NCI-H2196 (cell line): Measurements from ENCODE around the gene PALLD.
"Not testable (repeated sequence)": the region's sequence is repeated elsewhere in the genome, so short reads cannot be mapped to it uniquely, and the experiment has no call there.

ENCODE experiments used
- DNase-seq: peaks from one replicate; lab custom pipeline; 2025; ENCODE audit not compliant: unreplicated experiment; lab: John Stamatoyannopoulos, UW

Gene PALLD

DNA sequence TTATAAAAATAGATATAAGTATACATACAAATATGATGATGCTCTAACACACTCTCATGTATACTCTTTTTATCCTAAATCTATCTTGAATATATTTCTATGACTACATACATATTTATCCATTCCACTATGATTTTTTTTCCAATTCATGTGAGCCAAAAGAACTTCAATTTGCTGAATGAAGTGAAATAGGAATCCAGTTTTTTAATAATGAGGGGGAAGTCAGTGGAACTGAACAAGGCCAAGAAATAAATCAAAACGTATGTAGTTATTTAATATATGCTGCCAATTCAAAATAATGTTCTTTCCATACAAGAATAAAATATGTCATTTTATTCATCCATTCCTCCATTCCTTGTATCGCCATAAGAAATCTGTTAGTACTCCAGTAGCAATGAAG lies 6.1 kb upstream of the PALLD start:
- no peak for DNase-seq

DNA sequence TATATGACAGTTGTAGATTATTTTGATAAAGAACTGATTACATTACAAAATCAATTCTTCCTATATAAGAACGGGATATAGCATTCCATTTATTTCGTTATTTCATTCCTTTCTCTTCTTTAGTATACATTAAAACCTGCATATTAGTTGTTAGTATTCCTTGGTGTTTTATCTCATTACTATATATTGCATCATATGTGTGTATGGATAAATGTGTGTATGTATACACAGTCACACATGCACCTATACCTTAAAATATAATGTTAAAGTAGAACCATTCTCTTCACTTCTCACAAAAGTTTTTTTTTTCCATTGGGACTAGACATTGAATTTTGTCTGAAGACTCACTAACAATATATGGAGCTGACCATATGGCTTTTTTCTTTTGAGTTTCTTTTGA lies 5.3 kb upstream of the PALLD start:
- no peak for DNase-seq

DNA sequence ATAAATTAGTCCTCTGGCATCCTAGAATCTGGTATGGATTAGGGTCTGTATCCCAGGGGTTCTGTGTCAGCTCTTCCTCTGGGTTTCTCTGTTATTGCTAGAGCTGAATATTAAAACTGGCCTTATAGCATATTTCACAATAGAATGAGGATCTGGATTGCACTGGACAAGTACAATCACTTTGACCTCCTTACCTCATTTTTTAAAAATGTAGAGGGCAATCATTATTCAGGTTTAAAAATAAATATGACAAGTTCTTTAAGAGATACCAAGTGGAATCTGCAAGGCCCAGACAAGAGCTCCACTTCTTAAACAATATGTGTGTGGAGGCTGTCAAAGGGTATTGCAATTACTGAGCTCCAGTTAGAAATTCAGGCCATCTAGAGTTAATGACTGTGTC lies 1.4 kb downstream of the PALLD start:
- DNase-seq = no peak

DNA sequence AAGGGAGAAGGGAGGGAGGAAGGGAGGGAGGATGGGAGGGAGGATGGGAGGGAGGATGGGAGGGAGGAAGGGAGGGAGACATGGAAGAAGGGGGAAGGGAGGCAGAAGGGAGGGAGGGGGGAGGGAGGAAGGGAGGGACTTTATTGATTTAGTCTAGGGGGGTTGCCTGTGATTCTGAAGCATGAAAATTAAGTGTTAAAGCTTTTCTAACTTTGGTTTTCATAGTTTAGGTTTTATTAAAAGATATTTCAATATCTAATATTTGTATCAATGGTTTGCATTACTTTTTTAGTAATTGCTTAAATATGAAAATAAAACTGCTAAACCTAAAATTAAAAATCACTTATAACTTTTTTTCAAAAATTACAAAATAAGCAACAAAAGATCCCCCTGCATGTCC lies 2.4 kb downstream of the PALLD start:
- DNase-seq = no peak

- DNase-seq = peak; percentile 11
Observed at GRCh38 chr4:168501407-168501806, 4.6 kb downstream of the PALLD start.

DNA sequence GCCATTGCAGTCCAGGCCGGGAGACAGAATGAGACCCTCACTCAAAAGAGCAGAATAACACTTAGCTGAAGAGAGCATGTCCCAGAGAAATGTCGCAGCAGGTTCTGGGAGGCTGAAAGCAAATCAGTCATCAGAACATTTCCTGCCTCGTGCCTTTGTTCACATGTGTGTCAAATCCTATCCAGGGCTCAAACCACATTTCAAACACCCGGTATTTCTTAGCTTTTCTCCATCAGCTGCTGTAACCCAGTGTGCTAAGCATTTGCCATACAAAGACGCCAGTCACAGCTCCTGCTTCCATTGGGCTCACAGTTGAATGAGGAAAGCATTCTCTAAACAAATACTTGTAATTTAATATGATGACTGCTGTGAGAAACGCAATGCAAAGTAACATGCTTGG lies 6.0 kb downstream of the PALLD start:
- DNase-seq = no peak

- DNase-seq = no peak
Observed at GRCh38 chr4:168503652-168504362, 7.0 kb downstream of the PALLD start.

DNA sequence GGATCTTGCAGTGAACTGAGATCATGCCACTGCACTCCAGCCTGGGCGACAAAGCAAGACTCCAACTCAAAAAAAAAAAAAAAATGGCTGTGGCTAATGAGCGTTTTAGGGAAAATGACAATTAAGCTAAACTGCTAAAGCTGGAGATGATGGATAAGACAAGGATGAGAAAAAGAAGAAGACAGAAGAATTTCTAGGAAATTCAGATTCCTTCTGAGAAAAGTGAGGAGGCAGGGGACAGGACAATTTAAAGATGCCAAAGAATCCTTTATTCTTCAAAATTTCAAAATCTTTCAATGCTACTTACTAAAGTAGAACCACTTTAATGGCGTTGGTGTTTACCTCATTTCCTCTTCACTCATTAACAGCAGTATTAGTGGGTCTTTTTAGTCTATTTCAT lies 7.7 kb downstream of the PALLD start:
- DNase-seq = no peak

DNA sequence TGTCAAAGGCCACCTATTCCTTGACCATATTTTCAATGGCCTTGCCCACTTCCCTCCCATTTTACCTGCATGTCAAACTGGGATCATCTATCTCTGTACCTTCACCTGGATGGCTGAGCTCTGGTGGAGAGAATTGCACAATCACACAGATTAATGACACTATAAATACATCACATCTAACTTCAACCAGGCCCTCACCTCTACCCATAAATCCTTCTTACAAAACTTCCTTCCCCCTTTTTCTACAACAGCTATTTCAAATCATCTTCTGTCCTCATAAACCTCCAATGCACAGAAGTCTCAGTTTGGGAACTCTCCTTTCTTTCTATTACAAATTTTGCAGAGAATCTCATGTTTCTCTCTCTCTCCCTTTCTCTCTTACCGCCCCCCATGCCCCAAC lies 9.2 kb downstream of the PALLD start:
- DNase-seq = no peak

DNA sequence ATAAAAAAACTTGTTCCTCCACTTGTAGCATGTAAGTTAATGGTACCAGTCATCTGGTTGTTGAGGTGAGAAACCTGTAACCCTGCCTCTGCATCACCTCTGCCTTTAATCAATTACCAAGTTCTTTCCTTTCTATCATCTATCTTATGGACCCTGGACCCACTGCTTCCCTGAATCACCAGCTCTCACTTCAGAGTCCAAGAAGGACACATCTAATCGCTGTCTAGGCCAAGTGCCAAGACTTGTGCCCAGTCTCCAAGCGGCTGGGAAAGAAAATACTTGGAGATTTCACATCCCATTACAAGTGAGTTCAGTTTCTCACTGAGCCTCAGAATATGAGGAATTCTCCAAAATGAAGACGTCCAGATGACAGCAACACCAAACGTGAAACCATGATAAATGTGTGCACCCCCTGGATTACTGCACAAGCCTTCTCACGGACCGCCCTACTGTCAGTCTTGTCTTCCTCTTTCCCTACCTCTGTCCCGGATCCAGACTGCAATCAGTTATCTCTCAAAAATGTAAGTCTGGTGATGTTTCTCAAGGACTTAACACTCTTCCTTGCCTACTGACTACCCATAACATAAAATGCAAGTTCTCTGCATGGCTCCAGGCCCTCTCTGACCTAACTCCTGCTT lies 10.4 kb downstream of the PALLD start:
- no peak for DNase-seq

DNA sequence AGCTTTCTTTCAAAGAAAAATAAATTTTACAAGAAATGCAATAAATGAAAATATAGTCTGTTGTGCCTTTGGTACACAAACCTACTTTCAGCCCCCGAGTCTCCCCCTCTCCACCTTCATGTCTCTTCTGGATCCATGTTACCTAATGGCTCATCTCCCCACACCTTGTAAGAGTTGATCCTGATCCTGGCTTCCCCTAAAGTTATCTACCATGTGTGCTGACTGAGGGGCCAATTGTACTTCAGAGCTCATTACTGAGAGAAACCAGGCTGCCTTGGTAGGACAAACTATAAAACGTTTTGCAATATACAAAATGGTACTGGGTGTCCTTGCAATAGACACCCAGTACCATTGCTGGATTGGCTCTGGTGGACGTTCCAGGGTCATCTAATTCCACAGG lies 11.8 kb downstream of the PALLD start:
- DNase-seq = no peak

DNA sequence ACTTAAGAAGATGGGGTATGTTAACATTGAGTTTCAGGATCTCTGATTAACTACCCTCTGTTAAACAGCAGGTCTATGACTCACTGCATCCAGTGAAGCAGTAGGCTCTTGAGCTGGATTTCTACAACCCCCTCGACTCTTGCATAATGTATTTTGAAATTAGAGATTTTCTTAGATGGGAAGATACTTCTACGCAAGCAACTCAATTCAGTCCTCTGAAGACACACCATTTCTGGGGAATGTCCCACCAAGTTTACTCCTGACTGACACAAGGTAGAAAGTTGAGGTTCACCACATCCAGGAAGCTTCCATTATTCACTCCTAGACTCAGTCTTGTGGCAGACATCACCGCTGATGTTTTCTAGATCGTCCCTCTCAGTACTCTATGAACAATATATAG lies 12.9 kb downstream of the PALLD start:
- DNase-seq = no peak

DNA sequence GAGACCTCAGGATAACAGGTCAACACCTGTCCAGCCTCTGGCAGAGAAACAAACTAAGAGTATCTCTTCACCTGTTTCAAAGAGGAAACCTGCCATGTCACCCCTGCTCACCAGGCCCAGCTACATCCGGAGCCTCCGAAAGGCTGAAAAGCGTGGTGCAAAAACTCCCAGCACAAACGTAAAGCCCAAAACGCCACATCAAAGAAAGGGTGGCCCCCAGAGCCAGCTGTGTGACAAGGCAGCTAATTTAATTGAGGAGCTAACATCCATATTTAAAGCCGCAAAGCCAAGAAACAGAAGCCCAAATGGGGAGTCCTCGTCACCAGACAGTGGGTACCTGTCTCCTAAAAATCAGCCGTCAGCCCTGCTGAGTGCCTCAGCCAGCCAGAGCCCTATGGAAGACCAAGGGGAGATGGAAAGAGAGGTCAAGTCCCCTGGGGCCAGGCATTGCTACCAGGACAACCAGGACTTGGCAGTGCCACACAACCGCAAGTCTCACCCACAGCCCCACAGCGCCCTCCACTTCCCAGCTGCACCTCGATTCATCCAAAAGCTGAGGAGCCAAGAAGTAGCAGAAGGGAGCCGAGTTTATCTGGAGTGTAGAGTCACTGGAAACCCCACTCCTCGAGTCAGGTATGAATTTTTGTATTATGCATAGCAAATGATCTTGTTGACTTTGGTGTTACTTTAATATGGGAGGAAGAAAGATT lies 15.1 kb downstream of the PALLD start:
- DNase-seq = no peak

- DNase-seq = not testable (repeated sequence)
Observed at GRCh38 chr4:168513826-168514225, 17.0 kb downstream of the PALLD start.

DNA sequence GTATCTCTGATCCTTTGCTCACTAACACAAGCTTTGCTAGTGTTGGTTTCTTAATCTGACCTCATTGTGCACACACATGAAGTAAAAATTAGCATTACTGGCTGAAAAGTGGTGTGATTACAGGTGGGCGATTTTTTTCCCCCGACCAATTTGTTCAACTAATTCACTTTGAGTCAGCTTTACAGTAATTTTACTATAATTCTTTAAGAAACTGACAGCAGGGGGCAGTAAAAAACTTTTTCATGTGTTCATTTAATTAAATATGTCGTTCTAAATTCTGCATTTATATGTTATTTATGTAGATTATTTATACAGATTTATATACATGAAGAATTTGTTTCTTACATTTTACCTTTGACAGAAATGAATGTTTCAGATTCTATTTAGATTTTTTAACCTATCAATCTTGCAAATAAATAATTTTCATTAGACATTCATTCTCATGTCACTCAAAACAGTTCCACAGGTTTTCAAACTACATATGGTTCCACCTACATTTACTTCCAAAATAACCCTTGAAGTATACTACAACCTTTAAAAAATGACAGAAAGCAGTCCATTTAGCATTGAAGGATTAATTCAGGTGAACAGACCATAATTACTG lies 17.5 kb downstream of the PALLD start:
- peak; percentile 23 for DNase-seq

- DNase-seq = no peak
Observed at GRCh38 chr4:168515222-168516011, 18.6 kb downstream of the PALLD start.

DNA sequence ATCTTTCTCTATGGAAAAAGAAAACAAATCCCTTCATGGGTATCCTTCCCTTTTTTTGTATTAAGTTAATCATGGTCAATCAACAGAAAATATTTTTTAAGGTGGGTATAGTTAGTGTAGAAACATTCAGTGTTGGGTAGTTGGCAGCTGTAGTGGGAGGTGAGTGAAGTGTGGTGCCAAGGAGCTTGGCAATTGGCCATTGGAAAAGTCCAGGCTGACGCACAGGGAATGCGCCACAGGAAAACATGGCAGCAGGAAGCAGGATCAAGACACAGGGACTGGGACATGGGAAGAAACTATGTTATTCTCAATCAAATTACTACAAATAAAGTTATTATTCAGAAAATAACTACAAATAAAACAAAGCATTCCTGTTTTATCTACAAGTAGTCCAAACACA lies 20.0 kb downstream of the PALLD start:
- DNase-seq = no peak

DNA sequence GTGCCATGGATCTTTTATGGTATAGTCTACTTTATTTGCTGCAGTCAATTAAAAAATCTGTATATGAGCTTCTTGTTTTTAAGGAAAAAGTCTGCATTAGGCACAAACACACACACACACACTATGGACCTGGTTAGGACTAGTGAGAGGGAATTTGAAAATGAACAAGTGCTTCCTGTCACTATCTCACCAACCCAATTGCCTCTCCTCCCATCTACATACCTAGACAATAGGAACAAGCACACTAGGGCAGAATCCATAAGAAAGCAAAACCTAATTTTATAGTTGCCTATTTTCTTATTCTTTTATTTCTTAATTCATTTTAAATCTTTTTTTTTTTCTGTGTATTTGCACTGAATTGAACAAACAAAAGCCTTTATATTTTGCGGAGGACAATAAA lies 22.7 kb downstream of the PALLD start:
- DNase-seq = no peak

- no peak for DNase-seq
Observed at GRCh38 chr4:168521721-168522120, 24.9 kb downstream of the PALLD start.

- no peak for DNase-seq
Observed at GRCh38 chr4:168522356-168522755, 25.5 kb downstream of the PALLD start.

DNA sequence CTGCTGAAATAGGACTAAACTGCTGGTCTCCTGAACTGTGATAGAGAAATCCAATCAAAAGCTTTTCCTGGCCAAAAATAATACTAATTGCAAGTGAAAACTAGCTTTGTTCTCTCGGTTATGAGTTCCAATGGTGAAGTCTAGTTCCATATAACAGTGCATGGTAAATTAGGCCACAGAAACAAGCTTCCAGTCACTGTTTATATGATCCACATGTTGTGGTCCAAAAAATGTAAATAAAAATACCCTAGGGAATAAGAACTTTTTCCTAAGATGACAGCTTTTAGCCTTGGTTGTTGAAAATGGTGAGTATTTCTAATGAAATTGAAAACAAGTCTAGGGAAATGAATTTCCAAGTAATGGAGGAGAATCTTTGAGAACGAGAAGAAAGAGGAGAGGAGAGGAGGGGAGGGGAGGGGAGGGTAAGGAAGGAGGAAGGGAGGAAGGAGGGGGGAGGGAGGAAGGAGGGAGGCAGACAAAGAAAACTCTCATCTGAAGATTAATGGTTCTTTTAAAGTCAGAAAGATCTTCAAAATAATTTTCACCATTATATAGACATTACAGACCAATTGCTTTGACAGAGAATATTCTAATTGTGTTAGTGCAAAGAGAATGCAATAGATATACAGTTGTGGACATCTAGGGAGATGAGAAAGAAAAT lies 26.1 kb downstream of the PALLD start:
- no peak for DNase-seq
